NCI-H524 treated with DMSO at 0.1 percent for 48 hours (cell line): ENCODE results near the gene TSC22D4.
"Not testable (repeated sequence)": the region's sequence is repeated elsewhere in the genome, so short reads cannot be mapped to it uniquely, and the experiment has no call there.

Experiments
- DNase-seq: peaks from one replicate; lab custom pipeline; 2025; lab: John Stamatoyannopoulos, UW

TSC22D4 gene

DNA sequence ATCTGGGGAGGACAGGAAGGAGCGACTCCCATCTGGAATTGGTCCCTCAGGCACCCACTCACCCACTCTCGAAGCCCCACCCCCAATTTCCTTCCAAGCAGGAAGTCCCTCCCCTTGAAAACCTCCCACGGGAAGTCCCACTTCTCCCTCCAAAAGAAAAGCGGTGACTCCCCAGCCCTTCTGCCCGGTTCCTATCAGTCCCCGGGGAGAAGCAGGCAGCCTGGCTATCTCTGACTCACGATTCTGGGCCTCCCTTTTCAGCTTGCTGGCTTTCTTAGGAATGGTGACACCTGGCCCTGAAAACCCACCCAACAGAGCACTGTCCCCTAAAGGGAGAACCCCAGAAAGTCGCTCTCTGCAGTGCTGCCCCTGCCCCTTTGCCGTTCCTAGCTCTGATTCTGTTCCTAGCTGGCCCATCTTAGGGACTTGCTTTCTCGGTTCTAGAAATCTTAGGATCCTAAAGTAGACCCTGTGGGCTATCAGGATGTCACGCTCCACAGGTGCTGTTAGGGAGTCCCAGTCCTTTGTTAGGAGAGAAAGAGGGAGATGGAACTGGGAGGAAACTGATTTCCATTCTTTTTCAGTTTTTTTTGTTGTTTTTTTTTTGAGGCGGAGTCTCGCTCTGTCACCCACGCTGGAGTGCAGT is 6.0 kb downstream of the TSC22D4 start:
- DNase-seq = no peak

DNA sequence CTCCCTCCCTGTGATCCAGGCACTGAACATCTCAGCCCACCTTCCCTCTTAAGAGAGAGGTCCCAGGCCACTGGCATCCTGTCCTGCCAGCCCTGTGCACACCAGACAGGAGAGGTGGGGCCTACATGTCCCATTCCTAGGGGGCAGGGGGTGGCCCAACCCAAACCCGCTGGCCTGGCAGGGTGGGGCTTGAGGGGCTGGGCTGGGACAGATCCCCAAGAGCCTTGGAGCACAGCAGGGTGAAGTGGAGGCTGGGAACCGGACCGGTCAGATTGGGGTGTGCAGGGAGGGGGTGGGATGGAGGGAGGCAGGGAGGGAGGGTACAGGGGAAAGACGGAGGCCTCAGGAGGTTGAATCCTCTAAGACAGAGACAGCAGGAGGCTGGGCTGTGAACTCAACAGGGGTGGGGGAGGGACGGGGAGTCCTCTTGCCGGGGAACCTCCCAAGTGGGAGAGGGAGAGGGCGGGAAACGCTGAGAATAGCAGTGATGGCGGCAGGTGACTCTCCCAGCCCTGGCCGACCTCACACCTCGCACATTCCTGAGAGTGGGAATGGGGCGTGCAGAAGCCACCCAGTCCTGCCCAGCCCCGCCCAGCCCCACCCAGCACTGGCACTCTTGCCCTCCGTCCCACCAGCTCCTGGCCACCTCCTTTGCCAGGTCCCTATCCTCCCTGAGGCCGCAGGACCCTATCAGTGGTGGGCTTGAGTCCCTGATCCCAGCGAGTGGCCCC is 6.7 kb downstream of the TSC22D4 start:
- no peak for DNase-seq

DNA sequence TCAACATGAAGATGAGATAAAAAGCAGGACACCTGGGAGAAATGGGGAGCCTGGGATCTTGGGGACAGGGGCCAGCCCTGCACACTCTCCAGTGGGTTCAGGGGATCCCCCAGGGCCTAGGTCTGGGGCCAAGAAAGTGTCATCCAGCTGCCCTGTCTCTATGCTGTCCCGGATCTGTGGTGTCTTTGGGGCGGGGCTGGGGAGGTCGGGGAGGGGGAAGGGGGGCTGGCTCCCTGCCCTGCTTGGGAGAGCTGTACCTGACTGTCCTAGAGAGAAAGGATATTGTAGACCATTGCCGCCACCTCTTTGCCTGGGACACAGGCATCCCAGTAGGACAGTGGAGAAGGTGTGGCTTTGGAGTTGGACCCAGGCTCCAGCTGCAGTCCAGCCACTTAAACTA is 8.0 kb downstream of the TSC22D4 start:
- no peak for DNase-seq

DNA sequence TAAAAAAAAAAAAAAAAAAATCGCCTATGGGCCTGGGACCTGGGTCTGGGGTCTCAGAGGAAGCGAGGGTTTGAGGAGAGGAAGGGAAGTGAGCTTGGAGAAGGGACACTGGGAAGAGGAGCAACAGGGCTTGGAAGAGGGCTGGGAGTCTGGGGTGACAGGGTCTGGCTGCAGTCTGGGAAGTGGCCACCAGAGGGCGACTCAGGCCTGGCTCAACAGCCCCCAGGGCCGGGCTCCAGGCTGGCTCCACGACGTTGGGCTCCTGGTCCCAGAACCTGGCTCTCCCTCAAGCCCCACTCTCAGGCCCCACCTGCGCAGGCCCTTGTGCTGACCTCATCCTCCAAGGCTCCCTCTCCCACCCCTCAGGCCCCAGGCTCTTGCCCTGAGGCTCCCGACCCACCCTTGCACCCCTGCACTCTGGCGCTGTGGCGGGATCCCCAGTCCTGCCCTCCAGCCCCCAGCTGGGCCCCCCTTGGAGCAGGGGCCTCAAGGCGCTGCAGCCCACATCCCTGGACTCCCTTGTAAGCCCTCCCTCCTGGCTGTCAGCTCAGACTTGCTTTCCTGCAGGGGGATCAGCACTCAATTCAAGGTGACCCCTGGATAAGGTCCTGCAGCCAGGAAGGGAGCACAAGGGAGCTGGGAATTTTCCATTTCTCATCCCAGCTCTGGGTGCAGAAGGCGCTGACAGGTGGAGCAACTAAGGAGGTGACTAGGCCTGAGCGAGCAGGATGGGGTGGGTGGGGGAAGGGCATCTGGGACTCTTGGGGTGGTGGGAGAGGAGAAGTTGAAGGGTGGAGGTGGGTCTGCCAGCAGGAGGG is 9.6 kb downstream of the TSC22D4 start:
- no peak for DNase-seq

DNA sequence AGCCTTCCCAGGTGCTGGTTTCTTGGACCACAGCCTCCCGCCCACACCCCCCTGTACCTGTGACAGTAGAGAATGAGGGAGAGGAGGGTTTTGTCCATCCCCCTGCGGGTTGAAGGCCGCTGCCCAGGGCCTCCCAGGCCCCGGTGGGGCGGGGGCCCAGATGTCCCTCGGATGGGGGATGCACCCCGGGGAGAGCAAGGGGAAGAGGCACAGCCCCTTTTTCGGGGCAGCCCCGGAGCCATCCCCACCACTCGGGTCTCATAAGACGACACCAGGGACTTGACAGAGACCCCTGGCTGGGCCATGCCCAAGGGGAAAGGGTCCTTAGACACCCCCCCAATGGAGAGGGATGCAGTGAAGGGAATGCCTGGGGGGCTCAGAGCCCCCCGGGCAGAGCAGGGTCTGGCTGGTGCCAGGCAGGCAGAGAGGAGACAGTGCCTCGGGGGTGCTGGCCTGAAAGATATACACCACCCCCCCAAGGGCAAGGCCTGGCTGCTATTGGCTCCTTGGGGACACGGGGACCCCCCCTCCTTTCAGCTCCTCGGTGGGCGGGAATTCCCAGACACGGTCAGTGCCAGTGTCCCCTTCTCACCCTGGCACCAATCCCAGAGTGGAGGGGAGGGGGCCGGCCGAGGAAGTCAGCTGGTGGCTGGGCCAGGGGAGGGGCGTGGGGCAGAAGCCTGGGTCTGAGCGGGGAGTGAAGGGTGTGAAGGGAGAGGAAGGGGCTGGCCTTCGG is 11.2 kb downstream of the TSC22D4 start:
- no peak for DNase-seq

DNA sequence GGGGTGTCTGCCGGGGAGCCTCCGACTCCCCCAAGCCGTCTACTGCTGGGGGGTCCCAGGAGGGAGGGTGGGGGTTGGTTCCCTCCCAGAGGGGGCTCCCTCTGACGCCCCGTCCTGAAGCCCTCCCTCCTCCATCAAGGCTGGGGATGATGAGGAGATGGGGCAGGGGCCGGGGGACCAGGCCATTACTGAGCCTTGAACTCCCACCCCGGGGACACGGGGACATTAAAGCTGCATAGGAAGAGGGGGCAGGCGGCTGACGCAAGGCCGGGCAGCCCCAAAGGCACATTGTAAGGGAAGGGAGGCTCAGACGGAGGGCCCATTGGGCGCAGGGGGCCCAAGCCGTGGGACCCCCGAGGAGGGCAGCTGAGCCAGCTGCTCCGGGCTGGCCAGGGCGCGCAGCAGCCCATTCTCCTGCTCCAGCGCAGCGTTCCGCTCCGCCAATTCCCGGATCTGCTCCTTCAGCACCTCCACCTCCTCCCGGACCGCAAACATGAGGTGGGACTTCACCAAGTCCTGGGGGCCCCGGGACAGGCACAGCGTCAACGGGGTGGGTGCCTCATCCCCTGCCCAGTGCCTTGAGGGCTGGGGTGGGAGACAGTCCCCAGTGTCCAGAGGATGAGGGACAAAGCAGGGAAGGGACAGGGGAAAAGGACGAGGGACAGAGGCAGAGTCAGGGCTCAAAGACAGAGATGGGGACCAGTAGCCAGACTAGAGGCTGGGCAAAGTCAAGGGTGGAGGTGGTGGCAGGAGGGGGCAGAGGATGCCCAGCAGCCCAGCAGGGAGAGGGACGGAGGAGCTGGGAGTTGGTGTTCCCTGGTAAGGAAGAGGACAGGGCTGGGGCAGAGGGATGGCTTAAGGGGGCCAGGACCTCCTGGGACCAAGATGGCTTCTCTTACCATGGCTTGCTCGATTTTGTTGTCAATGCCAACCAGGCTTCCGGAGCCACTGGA is 12.1 kb downstream of the TSC22D4 start:
- no peak for DNase-seq

DNA sequence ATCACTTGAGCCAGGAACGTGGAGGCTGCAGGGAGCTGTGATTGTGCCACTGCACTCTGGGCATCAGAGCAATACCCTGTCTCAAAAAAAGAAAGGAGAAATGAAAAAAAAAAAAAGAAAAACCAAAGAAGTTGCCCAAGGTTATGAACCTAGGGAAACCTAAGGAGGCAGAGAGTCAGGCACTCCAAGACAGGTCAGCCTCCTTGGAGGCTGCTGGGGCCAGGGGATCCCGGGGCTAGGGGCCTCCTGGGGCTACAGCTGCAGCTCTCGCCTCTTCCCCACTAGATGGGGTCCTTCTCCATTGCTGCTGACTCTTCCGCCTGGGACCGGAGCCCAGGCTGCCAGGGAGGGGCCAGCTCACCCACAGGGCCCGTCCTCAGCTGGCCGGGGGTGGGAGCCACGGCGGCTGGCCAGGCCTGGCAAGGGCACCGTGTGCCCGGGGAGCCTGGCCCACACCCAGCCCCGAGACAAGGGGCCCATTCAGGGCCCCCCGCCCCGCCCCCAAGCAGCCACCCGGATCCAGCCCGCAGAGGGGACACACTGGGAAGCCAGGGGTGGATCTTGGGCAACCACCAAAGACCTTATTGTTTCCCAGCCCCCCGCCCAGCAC is 13.2 kb downstream of the TSC22D4 start:
- DNase-seq = peak; percentile 31

DNA sequence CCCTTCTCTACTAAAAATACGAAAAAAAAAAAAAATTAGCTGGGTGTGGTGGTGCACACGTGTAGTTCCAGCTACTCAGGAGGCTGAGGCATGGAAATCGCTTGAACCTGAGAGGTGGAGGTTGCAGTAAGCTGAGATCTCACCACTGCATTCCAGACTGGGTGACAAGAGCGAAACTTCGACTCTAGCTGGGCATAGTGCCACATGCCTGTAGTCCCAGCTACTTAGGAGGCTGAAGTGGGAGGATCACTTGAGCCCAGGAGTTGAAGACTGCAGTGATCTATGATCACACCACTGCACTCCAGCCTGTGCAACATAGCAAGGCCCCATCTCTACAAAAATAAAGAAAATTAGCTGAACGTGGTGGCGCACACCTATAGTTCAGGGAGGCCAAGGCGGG is 13.7 kb downstream of the TSC22D4 start:
- DNase-seq = no peak

DNA sequence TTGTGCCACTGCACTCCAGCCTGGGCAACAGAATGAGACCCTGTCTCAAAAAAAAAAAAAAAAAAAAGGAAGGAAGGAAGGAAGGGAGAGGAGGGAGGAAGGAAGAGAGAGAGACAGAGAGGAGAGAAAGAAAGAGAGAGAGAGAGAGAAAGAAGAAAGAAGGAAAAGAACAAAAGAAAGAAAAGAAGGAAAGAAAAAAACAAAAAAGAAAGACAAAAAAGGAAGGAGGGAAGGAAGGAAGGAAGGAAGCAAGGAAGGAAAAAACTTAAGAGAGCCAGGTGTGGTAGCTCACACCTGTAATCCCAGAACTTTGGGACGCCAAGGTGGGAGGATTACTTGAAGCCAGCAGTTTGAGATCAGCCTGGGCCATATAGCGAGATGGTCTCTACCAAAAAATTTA is 14.2 kb downstream of the TSC22D4 start:
- DNase-seq = no peak

DNA sequence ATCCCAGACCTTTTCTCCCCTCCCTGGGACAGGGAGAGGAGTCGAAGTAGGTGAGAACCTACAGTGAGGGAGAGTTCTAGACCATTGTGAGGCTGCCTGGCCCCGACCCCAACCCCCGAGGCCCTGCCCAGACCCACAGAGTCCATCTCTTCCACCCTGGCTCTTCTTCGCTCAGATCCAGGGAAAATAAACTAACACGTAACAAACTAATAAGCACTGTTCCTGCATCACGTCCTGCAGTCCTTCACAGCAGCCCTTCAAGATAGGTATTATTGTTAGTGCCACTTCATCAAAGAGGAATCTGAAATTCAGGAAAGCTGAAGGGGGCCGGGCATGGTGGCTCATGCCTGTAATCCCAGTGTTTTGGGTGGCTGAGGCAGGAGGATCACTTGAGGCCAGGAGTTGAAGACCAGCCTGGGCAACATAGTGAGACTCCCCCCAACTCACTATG is 14.8 kb downstream of the TSC22D4 start, which contains the start of gene SPACDR:
TSS of gene SPACDR (minus strand) at position 51 of the 451 bp plus-strand sequence. CDS start 235 bp downstream, outside the sequence.
- no peak for DNase-seq

DNA sequence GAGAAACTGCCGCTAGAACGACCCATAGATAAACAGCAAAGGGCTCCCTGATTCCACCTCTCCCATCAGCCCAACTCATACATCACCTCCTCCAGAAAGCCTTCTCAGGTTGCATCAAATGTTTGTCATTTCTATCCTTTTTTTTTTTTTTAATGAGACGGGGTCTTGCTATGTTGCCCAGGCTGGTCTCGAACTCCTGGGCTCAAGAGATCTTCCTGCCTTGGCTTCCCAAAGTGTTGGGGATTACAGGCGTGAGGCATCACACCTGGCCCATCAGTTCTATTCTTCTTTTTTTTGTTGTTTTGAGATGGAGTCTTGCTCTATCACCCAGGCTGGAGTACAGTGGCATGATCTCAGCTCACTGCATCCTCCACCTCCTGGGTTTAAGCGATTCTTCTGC is 22.0 kb downstream of the TSC22D4 start:
- DNase-seq = no peak

DNA sequence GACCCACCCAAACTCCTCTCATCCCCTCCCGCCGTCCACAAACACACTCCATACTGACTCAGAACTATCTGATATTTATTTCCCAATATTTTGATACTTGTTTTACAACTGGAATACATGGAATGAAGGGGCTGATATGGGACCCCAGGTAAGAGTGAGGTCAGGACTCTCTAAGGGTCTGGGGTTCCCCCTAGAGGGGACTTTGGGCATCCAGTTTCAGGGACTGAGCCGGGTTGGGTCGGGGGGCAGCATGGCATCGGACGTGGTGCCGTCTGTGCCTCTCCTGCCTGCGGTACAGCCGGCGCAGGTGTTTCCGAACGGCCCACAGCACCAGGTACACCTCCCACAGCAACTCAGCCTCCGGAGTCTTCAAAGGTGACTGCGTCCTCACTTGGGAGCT is 22.5 kb downstream of the TSC22D4 start:
- DNase-seq = no peak

DNA sequence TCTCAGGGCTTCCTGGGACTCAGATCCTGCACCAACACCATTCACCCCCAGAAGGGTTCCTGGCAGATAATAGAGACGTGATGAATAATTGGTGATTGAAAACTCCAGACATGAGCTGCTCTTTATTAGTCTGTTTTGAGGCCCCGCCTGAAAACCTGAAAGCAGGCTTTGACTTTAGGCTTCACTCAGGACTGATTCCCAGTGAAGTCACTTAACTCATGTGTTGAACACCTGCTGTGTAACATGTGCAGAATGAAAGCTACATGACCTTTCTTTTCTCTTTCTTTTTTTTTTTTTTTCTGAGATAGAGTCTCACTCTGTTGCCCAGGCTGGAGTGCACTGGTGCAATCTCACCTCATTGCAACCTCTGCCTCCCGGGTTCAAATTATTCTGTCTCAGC is 23.8 kb downstream of the TSC22D4 start:
- DNase-seq = no peak

DNA sequence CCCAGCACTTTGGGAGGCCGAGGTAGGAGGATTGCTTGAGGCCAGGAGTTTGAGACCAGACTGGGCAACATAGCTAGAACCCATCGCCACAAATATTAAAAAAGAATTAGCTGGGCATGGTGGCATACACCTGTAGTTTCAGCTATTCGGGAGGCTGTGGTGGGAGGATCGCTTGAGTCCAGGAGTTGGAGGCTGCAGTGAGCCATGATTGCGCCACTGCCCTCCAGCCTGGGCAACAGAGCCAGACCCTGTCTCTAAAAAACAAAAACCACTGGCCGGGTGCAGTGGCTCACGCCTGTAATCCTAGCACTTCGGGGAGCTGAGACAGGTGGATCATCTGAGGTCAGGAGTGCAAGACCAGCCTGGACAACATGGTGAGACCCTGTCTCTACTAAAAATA is 25.2 kb downstream of the TSC22D4 start:
- DNase-seq = not testable (repeated sequence)

DNA sequence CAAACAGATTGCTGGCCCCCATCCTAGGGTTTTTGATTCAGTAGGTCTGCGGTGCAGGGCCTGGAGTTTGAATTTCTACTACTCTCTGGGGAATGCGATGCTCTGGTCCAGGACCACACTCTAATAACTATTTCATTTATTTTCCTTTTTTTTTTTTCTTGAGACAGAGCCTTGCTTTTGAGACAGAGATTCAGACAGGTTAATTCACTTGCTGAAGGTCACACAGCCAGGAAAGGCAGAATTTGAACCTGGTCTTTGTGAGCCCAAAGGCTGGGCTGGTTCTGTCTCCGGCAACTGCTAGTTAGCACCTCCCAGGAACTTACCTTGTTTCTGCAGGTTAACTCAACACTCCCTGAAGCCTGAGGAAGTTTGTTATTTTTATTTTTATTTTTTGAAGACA is 26.5 kb downstream of the TSC22D4 start:
- DNase-seq = no peak

DNA sequence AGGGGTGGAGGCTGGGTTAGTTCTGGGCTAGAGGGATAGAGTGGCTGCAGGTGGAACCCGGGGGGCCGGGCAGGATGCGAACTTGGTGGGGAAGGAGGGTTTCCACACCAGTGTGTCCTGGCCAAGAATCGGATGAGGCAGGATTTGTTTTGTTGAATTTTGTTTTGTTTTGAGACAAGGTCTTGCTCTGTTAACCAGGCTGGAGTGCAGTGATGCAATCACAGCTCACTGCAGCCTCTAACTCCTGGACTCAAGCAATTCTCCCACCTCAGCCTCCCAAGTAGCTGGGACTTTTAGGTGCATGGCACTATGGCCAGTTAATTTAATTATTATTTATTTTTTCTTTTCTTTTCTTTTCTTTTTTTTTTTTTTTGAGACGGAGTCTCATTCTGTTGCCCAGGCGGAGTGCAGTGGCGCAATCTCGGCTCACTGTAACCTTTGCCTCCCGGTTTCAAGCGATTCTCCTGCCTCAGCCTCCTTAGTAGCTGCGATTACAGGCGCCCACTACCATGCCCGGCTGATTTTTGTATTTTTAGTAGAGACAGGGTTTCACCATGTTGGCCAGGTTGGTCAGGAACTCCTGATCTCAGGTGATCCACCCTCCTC is 29.7 kb downstream of the TSC22D4 start:
- DNase-seq = no peak

DNA sequence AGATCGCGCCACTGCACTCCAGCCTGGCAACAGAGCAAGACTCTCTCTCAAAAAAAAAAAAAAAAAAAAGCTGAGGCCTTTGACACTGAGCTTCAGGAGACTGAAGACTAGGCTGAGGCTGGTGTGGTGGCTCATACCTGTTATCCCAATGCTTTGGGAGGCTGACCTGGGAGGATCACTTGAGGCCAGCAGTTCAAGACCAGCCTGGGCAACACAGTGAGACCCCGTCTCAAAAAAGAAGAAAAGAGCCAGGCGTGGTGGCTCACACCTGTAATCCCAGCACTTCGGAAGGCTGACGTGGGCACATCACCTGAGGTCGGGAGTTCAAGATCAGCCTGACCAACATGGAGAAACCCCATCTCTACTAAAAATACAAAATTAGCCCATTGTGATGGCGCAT is 31.7 kb downstream of the TSC22D4 start:
- DNase-seq = not testable (repeated sequence)

DNA sequence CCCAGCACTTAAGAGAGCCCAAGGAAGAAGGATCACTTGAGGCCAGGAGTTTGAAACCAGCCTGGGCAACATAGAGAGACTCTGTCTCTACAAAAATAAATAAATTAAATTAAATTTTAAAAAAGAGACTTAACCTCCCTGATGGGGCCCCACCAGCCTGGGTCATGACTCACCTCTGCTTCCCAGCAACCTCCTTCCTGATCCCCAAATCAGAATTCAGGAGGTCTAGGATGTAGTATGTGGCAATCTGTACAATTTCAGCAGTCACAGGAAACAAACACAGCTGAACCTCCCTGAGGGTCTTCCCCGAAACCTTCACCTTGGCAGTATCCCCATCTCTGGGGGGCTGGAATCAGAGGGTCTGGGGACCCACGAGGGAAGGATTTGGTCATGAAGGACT is 33.0 kb downstream of the TSC22D4 start:
- no peak for DNase-seq

DNA sequence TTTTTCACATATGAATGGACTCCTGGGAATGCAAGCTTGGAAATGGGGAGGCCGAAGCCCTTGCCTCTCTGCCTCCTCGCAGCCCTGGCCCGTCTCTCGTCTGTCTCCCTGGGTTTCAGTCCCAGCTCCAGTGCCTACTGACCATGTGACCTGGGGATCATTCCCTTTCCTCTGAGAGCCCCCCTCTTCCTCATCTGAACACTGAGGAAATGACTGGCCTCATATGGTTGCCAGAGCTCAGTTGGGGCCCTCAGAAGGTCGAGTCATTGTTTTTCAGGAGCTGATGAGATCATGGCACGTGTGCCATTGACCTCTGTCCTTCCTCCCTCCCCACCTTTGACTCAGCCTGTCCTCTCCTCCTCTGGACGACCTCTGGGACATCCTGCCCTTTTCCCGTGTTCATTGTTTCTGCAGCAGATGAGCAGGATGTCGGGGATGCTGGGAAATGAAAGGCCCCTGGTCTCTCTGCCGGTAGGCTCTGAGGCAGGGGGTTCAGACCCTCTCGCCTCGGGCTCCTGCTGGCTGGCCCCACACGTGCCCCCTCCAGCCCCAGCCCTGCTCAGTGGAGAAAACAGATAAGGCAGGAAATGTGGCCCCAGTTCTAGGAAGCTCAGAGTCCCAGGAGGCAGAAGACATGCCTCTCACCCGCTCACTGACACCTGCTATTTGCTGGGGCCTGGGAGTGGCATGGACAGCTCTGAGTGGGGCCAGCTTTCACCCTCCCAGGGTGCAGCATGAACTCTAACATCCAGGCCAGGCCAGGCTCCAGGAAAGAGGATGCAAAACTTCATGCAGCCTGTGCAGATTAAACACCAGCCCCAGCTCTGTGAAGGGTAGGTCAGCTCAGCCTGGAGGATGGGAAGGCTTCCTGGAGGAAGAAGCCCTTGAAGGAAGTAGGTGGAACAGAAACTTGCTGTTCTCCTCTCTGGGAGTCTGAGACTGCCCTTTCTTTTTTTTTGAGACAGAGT is 34.4 kb downstream of the TSC22D4 start:
- no peak for DNase-seq
